Activated T-helper 9 cell treated with anti-CD3 and anti-CD28 coated beads, Interleukin-2, amount 50 U/mL, for 16 hours (primary cell): ENCODE results near the gene TMEM187.

Experiments used
- DNase-seq: peaks from one replicate; pipeline ENCODE4 v3.0.0-alpha.2; 2020; ENCODE audit warnings: low read depth

The TMEM187 gene

GRCh38 chrX:154020536-154021115 is 48.1 kb downstream of the TMEM187 start:
- DNase-seq = no peak

- DNase-seq = no peak
These were observed 48.6 kb downstream of the TMEM187 start for GRCh38 chrX:154021131-154021611.

GRCh38 chrX:154022108-154022507 is 49.6 kb downstream of the TMEM187 start:
- no peak for DNase-seq

DNA sequence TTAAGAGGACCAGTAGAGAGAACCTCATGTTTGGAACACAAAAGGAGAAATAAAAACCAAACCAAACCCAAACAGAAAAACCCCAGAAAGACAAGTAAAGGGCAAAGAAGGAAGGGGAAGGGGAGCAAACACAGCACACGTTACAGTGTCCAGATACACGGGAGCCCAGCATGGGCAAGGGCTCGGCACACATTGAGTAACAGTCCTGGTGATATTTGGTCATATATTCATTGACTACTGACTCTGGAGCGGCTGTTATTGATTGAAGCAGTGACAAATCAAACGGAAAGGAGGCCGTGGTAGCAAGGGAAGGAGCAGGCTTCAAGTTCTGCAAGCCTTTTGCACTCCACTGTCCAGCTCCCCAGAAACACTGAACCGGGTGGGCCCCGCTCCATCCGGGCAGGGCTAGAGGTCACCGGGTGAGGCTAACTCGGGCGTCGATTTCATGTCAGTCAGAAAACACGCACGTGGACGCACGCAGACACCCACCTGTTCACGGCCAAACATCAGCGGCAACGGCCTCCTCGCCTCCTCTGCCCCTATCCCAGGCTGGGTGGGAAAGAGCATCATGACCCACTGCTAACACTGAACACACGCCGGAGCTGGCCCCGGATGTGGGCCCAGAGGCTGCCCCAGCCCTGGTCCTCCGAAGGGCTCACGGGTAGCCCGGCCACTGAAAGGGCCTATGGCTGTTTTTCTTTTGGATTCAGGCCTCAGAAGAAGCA is 50.9 kb downstream of the TMEM187 start:
- DNase-seq = no peak

DNA sequence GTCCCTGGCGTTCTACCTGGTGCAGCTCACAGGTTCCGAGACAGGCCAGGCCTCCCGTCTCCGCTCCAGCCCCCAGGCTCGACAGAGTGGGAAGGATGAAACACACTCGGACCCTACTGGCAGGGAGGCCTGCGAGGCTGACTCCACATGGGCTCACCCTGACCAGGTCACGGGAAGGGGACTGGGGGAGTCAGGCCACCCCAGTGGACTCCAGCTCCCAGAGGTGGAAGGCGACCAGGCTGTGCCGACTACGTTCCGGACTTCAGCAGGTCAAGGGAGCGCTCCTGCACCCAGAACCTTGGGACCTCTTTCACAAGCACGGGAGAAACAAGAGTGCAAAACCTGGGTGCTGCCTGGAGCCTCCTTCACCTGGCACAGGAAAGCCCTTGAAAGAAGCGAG is 51.7 kb downstream of the TMEM187 start:
- DNase-seq = no peak

- no peak for DNase-seq
These were observed 52.7 kb downstream of the TMEM187 start for GRCh38 chrX:154025230-154025629.

DNA sequence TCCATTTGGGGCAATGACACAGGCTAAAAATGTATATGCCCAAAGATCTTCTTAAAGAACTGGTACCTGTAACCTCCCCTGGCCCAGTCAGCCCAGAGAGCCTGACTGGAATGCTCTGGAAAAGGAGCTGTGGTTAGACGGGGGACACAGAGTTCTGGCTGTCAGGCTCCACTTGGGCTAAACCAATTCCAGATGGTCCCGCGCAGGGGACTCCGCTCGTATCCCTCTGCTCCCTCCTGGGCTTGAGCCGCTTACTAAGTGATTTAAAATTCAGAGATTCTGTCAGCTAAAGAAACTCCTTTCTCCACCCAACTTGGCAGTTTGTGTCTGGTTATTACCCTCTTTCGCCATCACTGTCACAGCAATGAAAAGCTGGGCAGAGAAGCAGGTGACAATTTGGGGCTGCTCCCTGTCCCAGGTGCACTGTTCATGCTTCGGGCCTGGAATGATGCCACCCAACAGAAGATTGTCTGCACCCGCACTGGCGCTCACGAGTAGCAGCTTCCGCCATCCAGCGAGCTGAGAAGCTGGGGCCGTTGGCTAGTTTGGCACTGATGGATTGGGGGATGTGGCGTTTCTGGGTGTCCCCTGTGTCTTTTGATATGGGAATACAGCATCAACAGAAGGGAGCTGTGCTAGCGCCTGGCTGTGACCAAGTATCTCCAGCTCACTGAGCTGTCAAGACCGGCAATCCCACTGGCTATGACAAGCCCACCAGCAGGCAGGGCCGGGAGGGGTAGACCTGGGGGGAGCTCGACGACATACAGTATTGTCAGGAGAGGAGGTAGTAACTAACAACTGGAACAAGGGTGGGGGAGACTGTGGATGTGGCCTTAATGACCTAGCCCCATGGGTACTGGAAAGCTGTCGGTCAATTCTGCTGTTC is 53.8 kb downstream of the TMEM187 start:
- DNase-seq = no peak

DNA sequence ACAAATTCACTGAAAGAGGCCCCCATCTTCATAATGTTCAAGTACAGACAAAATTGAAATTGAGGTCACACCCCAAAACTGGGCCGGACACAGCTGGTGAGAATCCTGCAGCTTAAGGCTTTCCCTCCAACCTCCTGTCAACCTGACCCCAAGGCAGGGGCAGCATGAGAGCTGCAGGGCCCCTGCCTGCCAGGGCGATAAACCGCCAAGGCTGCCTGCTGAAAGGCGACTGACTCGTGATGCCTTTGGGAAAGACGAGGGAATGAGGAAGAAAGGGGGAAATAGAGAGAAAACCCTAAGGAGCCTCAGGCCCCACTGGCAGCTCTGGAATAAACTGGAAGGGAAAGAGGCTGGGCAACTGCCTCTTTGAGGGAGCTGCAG is 54.5 kb downstream of the TMEM187 start:
- DNase-seq = no peak

GRCh38 chrX:154027986-154028385 is 55.4 kb downstream of the TMEM187 start:
- DNase-seq = no peak

GRCh38 chrX:154028502-154029184 is 56.1 kb downstream of the TMEM187 start:
- DNase-seq = no peak

DNA sequence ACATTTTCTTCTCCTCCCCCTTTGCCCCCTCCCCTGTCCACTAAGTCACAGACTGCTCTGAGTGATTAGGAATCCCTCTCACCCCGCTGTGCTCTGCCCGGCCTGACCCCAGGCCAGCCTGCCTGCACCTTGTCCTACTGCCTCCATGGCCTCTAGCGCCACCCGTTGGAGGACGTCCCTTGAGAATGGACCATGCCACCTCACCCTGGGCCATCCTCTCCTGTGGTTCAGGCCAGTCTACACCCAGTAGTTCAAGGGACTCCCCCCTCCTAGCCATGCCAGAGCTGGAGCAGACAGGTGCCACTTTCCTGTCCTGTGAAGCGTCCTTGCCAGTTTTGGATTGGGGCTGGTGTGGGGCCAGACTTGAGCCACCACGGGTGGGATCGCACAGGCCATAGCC is 56.9 kb downstream of the TMEM187 start:
- DNase-seq = no peak

- no peak for DNase-seq
These were observed 57.7 kb downstream of the TMEM187 start for GRCh38 chrX:154030266-154030665.

DNA sequence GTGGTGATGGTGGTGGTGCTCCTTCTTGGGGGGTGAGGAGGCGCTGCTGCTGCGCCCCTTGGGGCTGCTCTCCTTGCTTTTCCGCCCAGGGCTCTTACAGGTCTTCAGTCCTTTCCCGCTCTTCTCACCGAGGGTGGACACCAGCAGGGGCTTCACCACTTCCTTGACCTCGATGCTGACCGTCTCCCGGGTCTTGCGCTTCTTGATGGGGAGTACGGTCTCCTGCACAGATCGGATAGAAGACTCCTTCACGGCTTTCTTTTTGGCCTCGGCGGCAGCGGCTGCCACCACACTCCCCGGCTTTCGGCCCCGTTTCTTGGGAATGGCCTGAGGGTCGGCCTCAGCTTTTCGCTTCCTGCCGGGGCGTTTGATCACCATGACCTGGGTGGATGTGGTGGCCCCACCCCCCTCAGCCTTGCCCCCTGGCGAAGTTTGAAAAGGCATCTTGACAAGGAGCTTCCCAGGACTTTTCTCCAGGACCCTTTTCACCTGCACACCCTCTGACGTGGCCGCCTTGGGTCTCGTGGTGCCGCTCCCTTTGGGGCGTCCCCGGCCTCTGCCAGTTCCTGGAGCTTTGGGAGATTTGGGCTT is 58.3 kb downstream of the TMEM187 start:
- DNase-seq = no peak

DNA sequence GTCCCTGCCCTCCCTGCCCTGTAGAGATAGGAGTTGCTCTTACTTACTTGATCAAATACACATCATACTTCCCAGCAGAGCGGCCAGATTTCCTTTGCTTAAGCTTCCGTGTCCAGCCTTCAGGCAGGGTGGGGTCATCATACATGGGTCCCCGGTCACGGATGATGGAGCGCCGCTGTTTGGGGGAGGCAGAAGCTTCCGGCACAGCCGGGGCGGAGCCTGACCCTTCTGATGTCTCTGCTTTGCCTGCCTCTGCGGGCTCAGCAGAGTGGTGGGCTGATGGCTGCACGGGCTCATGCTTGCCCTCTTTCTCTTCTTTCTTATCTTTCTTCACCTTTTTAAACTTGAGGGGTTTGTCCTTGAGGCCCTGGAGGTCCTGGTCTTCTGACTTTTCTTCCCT is 59.6 kb downstream of the TMEM187 start:
- DNase-seq = no peak

GRCh38 chrX:154032653-154033052 is 60.1 kb downstream of the TMEM187 start:
- no peak for DNase-seq
